Kidney (tissue), 14 donors: ENCODE results near the gene PRR5L. TPM values are rescaled to one million over a fixed set of nuclear protein-coding genes. Genes with fewer than 3 reads are reported as not detected.

ENCODE experiments used
- DNase-seq, 5 donors: peaks; one replicate each; pipeline ENCODE4 v3.0.0-alpha.2; 2013 to 2020
- FAIRE-seq: peaks from 2 replicates; lab custom pipeline; 2012; peaks lifted over from hg19 to GRCh38; lab: Jason Lieb, UNC
- H3K27ac ChIP-seq, 2 donors: one replicate each; pipeline ENCODE4 v1.7.0; 2013; ENCODE audit warnings: low read depth in 2 of 2, low read length in 2 of 2, inconsistent platforms in 1 of 2
- H3K27me3 ChIP-seq: one replicate; pipeline ENCODE4 v1.7.1; 2013; ENCODE audit warnings: low read length, inconsistent platforms; ENCODE audit not compliant: control insufficient read depth, insufficient read depth
- H3K36me3 ChIP-seq, 3 donors: one replicate each; pipeline versions ENCODE4 v1.7.0 to v1.7.1; 2013; ENCODE audit warnings: low read length in 3 of 3, control low read depth in 1 of 3, inconsistent platforms in 1 of 3; ENCODE audit not compliant: insufficient read depth in 3 of 3, control insufficient read depth in 2 of 3
- H3K4me1 ChIP-seq, 3 donors: one replicate each; pipeline versions ENCODE4 v1.7.0 to v1.7.1; 2013; ENCODE audit warnings: low read length in 3 of 3, inconsistent platforms in 1 of 3, low read depth in 1 of 3; ENCODE audit not compliant: control insufficient read depth in 2 of 3, insufficient read depth in 2 of 3
- H3K4me3 ChIP-seq, 3 donors: one replicate each; pipeline versions ENCODE4 v1.7.0 to v1.8.1; 2013; ENCODE audit warnings: low read length in 3 of 3, control low read depth in 1 of 3, inconsistent platforms in 1 of 3
- H3K9ac ChIP-seq, 3 donors: one replicate each; pipeline versions ENCODE4 v1.7.0 to v1.7.1; 2013; ENCODE audit warnings: low read length in 3 of 3, control low read depth in 1 of 3, inconsistent platforms in 1 of 3
- H3K9me3 ChIP-seq, 3 donors: one replicate each; pipeline versions ENCODE4 v1.7.0 to v1.7.1; 2013; ENCODE audit warnings: low read length in 3 of 3, control low read depth in 1 of 3, inconsistent platforms in 1 of 3; ENCODE audit not compliant: control insufficient read depth in 2 of 3, insufficient read depth in 1 of 3
- CTCF ChIP-seq: IDR thresholded peaks from 3 replicates; pipeline ENCODE4 v1.5.1; 2012; ENCODE audit warnings: mild to moderate bottlenecking, moderate library complexity, borderline replicate concordance; ENCODE audit not compliant: insufficient read depth; ENCODE audit errors: extremely low read depth
- intact Hi-C: fragments of 100-400 bp; cut with DNase I; formaldehyde crosslinking; loops from one replicate; pipeline ENCODE4 v1.11.1; 2022
- polyA plus RNA-seq: library from polyadenylated mRNA; stranded (reverse); fragments of 350-450 nt; fragmentation: Illumina TruSeq; extraction: RNeasy Lipid Tissue Mini Kit (QIAGEN cat#74804); gene quantifications from one replicate; pipeline ENCODE4 v1.2.3, GENCODE V29; 2014; ENCODE audit warnings: low read depth, low replicate concordance; ENCODE audit not compliant: insufficient read depth
- total RNA-seq: library from RNA; stranded (reverse); fragmentation: NEBNext Ultra II Directional; extraction: Animal tissue kit (Norgen Biotek cat#: 25700); gene quantifications from one replicate; pipeline ENCODE4 v1.2.1, GENCODE V29; 2021
- donor health status: control.
- donor health status: control.
- donor health status: control.
- donor health status: control.
- donor health status: control.
- donor health status: DM: yes; HTN: yes; CAD: no.
- donor health status: Normal renal cell carcinoma (clear cell type).

The PRR5L gene
- total and polyA plus RNA-seq, 2 donors from 2014 or later: 6.3 to 17.5 TPM

DNA sequence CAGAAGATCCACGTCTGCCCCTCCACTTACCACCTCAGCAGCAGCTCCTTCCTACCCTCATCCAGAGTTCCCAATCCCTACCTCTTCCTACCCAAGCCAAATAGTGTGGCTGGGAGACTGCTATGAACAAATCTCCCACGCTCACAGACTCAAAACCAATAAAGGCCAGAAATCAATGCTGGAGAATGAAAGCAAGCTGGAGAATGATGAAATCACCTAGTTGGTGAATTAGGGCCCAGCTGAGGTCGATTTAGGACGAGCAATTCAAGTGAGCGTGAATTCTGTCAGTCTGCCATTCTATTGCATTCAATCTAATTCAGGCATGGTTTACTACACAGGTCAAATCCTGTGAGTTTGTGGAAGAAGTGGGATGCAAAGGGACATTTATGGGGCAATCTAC lies 29.3 kb upstream of the PRR5L start:
- intact Hi-C loops: loop anchor here (5.0 kb wide), 1 partner anchor 649 kb away; the partner anchor contains the start of gene FJX1

GRCh38 chr11:36268337-36268985 lies 27.6 kb upstream of the PRR5L start:
- DNase-seq (no peak), FAIRE-seq (no peak)
- Histone ChIP-seq H3K9me3 (no peaks in the 10 kb centered on the region), H3K27ac (no peak overlapping the region), H3K4me3 (no peak overlapping the region), H3K4me1 (peaks cover 0 to 5% (median 2%) of the 10 kb centered on the region in 3 donors), H3K36me3 (peaks cover 0 to 12% (median 11%) of the 10 kb centered on the region in 3 donors), H3K27me3 (no peaks in the 10 kb centered on the region), H3K9ac (no peak overlapping the region)
- intact Hi-C loops: loop anchor here (5.0 kb wide), 1 partner anchor 651 kb away; the partner anchor contains the start of gene FJX1
- TF ChIP-seq CTCF: no peak

More for the DNA sequence above, 29.3 kb upstream of the PRR5L start:
- Histone ChIP-seq H3K9me3 (no peaks in the 10 kb centered on the region), H3K27me3 (no peaks in the 10 kb centered on the region), H3K27ac (no peak overlapping the region), H3K9ac (no peak overlapping the region), H3K36me3 (peaks cover 0 to 7% (median 1%) of the 10 kb centered on the region in 3 donors), H3K4me1 (peaks cover 0 to 5% (median 2%) of the 10 kb centered on the region in 3 donors), H3K4me3 (no peak overlapping the region)
- FAIRE-seq (no peak), DNase-seq (no peak)
- no peak for TF ChIP-seq CTCF

GRCh38 chr11:36270701-36271100 lies 25.4 kb upstream of the PRR5L start:
- peaks cover 0 to 25% (median 24%) of the 10 kb centered on the region in 3 donors for H3K36me3 ChIP-seq
- intact Hi-C loops: no loop called here
- FAIRE-seq (no peak), DNase-seq (no peak)
- H3K4me3 ChIP-seq: no peak overlapping the region
- peaks cover 0 to 5% (median 2%) of the 10 kb centered on the region in 3 donors for H3K4me1 ChIP-seq
- H3K27ac ChIP-seq: no peak overlapping the region
- no peak overlapping the region for H3K9ac ChIP-seq
- no peaks in the 10 kb centered on the region for H3K27me3 ChIP-seq
- TF ChIP-seq CTCF: no peak
- H3K9me3 ChIP-seq: no peaks in the 10 kb centered on the region
